GM21447 (cell line): ENCODE data around the gene TANK.

ENCODE experiments used
- ATAC-seq: cut with Tn5 transposase; IDR thresholded peaks from one replicate; pipeline ENCODE4 v1.9.1; 2021; ENCODE audit not compliant: unreplicated experiment

TANK gene

DNA sequence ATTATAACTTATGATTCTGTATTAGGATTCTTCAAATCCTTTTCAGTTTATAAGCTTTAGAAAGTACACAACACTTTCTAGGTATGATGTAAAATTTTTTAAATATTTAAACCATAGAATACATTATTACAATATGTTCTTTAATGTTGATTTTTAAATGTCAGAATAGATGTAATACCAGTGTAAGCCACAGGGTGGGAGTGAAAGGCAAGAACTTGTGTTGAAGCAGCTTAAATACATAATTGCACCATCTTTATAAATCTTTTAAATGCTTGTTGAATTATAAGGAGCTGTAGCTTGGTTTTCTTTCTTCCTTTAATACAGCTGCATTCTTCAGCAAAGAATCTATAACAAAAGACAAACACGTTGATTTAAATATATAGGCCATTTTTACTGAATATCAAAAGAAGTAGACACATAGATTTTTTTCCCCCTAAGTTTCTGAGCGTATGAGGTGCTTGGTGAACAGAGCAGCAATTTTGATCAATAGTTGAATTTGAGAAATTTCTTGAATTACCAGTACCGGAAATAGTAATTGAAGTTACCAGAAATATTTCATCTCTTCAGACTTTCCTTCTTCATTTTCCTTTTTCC is 63.0 kb downstream of the TANK start:
- ATAC-seq = peak; percentile 58

DNA sequence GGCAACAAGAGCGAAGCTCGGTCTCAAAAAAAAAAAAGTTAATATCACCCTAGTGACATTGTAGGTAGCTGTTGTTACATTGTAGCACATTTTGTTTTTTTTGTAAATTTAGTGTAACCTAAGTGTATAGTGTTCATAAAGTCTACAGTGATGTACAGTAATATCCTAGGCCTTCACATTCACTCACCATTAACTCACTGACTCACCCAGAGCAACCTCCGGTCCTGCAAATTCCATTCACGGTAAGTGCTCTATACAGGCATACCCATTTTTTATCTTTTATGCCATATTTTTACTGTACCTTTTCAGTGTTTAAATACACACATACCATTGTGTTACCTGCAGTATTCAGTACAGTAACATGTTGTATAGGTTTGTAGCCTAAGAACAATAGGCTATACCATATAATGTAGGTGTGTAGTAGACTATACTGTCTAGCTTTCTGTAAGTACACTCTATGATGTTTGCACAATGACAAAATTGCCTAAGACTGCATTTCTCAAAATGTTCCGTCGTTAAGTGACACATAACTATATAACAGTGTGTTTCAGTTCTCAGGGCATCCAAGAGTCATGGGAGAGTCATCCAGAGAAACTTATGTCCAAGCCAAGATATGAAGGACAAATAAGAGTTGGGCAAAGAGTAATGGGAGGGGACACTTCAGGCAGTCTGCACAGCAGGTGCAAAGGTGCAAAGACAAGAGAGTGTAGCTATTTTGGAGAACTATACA is 68.4 kb downstream of the TANK start:
- no peak for ATAC-seq

- ATAC-seq = no peak
Measured at GRCh38 chr2:161230959-161231358, 70.7 kb downstream of the TANK start.

GRCh38 chr2:161232571-161232970 is 72.3 kb downstream of the TANK start:
- no peak for ATAC-seq

- ATAC-seq = peak; percentile 34
Measured at GRCh38 chr2:161233858-161234431, 73.7 kb downstream of the TANK start.

DNA sequence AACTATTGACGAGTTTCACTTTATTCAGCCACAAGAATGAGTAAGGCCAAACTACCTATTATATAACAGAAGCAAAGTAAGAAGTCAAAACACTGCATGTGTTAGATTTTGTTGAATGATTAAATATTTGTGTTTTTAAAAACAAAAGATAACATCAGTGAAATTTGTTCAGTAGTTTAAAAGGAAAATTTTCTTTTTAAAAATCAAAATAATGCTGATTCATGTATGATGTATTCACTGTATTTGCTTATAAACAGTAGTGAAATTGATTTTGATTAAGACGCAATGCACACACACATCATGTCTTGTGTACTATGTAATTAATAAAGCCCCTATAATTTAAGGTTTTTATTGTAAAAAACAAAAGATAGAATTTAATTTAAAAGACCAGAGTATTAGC is 74.4 kb downstream of the TANK start:
- ATAC-seq = no peak

GRCh38 chr2:161237392-161238264 is 77.4 kb downstream of the TANK start:
- ATAC-seq = peak; percentile 37

DNA sequence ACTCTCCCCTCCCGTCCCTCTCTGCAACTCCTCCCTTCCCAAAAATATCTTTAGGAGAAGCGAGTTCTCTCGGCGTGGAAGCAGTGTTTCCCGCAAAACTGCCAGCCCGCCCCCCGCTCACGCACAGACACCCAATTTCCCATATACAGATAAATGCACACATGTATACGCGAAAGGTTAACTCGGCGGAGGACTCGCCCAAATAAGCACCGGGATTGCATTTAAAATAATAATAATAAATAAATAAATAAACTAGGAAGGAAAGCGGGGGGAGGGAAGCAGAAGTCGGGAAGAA is 78.0 kb downstream of the TANK start:
- ATAC-seq = peak; percentile 0

DNA sequence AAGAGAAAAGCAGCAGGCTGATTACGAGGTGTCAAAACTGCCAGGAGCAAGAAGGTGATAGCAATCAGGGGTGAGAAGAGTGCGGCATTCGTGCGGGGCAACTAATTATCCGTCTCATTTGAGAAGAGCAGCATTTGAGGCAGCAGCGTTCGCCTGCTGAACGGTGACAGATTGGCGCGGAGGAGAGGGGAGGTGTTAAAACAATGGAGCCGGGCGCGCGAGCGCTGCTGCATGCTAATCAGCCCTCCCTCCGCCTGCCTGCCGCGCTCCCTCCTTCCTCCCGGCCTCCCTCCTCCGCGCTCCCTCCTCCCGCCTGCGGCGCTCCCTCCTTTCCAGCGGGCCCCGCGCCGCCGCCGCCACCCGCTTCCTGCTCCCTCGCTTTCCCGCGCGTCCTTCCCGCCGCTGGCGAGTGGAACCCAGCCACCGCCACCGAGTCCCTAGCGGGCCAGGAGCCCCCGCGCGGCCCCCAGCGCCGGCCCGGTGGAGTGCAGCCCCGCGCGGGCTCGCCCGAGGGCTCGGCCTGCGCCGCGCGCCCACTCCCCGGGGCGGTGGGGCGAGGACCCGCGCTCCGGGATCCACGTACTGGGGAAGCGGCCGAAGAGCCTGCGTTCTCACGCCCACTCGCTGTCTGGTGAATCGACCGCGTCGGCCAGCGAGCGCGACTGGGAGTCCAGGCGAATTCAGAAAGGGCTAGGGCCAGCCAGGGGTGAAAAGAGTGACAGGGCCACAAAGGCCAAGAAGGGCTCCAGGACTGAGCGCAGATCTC is 78.5 kb downstream of the TANK start:
- peak; percentile 33 for ATAC-seq

GRCh38 chr2:161239326-161240109 is 79.3 kb downstream of the TANK start:
- no peak for ATAC-seq

DNA sequence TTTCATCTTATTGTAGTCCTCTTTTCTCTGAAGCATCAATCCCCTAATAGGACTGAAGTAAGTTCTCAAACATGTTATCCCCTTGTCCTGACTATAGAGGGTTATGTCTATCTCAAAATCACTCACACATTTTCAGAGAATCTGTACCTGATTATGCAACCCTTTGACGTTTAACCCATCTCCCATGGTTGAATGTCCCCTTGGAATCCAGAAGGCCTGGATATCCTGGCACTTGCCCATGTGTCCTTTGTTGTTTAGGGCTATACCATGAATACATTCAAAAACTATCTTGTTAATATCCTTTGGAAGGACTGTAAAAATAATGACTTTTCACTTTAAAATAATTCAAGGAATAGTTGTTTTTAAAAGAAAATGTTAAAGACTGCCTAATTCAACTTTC is 81.7 kb downstream of the TANK start:
- ATAC-seq = no peak

DNA sequence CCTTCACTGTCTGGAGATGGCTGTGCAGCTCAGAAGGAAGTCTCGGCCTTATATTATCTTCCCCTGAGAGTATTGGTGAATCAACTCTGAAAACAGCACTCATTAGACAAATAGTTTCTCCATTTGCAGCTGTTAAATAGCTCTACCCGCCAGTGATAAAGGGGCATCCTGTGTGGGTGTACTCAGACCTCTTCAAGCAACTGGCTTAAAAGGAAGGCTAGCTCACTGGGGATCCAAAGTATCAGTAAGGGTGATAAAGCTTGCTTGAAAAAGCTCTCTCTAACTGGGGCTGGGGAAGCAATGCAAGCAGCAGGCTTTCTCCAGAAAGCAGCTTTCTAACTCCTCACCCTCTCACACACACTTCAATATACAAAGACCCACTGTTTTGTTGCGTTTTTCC is 83.1 kb downstream of the TANK start:
- peak; percentile 41 for ATAC-seq

DNA sequence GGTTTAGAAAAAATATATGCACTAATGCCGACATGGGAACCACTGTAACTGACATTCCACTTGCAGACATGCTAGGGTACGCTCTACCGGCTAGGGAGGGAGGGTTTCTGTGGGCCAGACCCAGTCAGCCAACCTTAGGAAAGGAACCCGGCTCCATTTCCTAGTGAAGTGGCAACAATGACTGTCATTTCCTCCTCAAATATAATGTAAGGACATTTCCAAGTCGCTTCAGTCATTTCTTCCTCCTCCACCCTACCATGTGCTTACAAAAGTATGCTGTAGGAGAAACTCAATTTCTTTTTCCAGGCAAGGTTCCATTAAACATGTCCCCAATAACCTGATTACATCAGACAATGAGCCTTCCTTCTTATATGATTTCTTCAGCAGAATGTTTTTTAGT is 83.7 kb downstream of the TANK start:
- no peak for ATAC-seq

GRCh38 chr2:161244387-161245260 is 84.4 kb downstream of the TANK start:
- peak; percentile 77 for ATAC-seq

- no peak for ATAC-seq
Measured at GRCh38 chr2:161245261-161245553, 85.0 kb downstream of the TANK start.

DNA sequence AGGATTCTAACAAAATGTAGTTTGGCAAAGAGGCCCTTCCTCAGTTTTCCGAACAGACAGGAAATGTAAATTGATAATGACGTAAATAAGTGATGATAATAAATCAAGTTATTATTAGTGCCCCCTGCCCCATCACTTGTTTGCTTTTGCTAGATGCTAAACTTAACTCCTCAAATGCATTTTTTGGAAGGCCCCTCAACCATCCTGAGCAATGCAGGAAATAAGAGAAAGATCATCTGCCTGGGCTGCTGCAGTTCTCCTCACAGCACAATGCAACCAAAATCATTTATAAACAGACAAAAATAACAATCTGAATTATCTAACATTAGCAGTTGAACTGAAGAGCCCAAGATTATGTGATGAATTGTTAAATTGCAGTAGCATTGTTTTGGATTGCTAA is 85.4 kb downstream of the TANK start:
- no peak for ATAC-seq

- no peak for ATAC-seq
Measured at GRCh38 chr2:161246281-161246680, 86.1 kb downstream of the TANK start.

GRCh38 chr2:161250864-161251436 is 90.7 kb downstream of the TANK start:
- ATAC-seq = peak; percentile 68
